Measurements from ENCODE around the gene HIBADH.

Gene HIBADH

GRCh38 chr7:27689150-27689549, 26.5 kb upstream of the HIBADH start:
- no peak overlapping the region for H3K27ac ChIP-seq
- TF ChIP-seq CTCF (IDR thresholded peaks at IDR 0.05) (no peak), ZFX (IDR thresholded peaks at IDR 0.05; ENCODE audit: borderline replicate concordance) (no peak)

GRCh38 chr7:27688646-27689045, 26.0 kb upstream of the HIBADH start:
- no peak overlapping the region for H3K27ac ChIP-seq
- TF ChIP-seq CTCF (IDR thresholded peaks at IDR 0.05) (no peak), ZFX (IDR thresholded peaks at IDR 0.05; ENCODE audit: borderline replicate concordance) (no peak)

GRCh38 chr7:27688056-27688455, 25.4 kb upstream of the HIBADH start:
- H3K27ac ChIP-seq, result no peak overlapping the region
- no peak for TF ChIP-seq CTCF (IDR thresholded peaks at IDR 0.05)
- TF ChIP-seq ZFX (IDR thresholded peaks at IDR 0.05; ENCODE audit: borderline replicate concordance), result no peak

- H3K27ac ChIP-seq, result no peak overlapping the region
- no peak for TF ChIP-seq CTCF (IDR thresholded peaks at IDR 0.05)
- TF ChIP-seq ZFX (IDR thresholded peaks at IDR 0.05; ENCODE audit: borderline replicate concordance), result no peak
Observed at GRCh38 chr7:27686315-27686714, 23.6 kb upstream of the HIBADH start.

- no peak for TF ChIP-seq CTCF (IDR thresholded peaks at IDR 0.05)
- TF ChIP-seq ZFX (IDR thresholded peaks at IDR 0.05; ENCODE audit: borderline replicate concordance), result no peak
- H3K27ac ChIP-seq, result no peak overlapping the region
Observed at GRCh38 chr7:27685893-27686292, 23.2 kb upstream of the HIBADH start.

GRCh38 chr7:27685209-27685608, 22.5 kb upstream of the HIBADH start:
- H3K27ac ChIP-seq, result no peak overlapping the region
- no peak for TF ChIP-seq ZFX (IDR thresholded peaks at IDR 0.05; ENCODE audit: borderline replicate concordance)
- TF ChIP-seq CTCF (IDR thresholded peaks at IDR 0.05), result no peak

- TF ChIP-seq CTCF (IDR thresholded peaks at IDR 0.05) (no peak), ZFX (IDR thresholded peaks at IDR 0.05; ENCODE audit: borderline replicate concordance) (no peak)
- H3K27ac ChIP-seq, result no peak overlapping the region
Observed at GRCh38 chr7:27684491-27684890, 21.8 kb upstream of the HIBADH start.
